GM12875 (cell line): ENCODE measurements around the gene DSCAML1.

ENCODE experiments used
- H3K4me3 ChIP-seq: one replicate; pipeline ENCODE4 v1.5.1; 2011; ENCODE audit warnings: low read depth, low read length, control low read depth
- TF ChIP-seq, protein P1 (sequence below): IDR thresholded peaks from 2 replicates; pipeline ENCODE4 v1.5.1; 2011; ENCODE audit warnings: low read depth, mild to moderate bottlenecking, control low read depth, inconsistent platforms, low read length, moderate library complexity, borderline replicate concordance; ENCODE audit not compliant: insufficient read depth

DSCAML1 gene

DNA sequence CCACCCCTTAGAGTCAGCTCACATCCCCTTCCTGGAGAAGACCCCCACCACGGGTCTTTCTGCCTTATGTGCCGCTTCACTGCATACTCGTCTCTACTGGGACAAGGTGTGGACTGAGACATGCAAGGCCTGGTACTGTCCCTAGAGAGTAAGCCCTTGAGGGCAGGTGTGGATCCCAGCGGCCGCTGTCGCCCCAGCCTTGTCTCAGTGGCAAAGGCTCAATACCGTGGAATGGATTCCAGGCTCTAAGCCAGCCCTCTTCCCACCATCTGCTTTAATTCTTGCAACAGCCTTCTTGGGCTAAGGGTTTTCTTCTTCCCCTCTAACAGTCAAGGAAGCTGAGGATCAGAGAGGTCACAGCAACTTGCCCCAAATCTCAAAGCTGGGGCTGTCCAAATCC, 249.1 kb downstream of the DSCAML1 start:
- H3K4me3 ChIP-seq, result no peak overlapping the region
- TF ChIP-seq, protein P1, sequence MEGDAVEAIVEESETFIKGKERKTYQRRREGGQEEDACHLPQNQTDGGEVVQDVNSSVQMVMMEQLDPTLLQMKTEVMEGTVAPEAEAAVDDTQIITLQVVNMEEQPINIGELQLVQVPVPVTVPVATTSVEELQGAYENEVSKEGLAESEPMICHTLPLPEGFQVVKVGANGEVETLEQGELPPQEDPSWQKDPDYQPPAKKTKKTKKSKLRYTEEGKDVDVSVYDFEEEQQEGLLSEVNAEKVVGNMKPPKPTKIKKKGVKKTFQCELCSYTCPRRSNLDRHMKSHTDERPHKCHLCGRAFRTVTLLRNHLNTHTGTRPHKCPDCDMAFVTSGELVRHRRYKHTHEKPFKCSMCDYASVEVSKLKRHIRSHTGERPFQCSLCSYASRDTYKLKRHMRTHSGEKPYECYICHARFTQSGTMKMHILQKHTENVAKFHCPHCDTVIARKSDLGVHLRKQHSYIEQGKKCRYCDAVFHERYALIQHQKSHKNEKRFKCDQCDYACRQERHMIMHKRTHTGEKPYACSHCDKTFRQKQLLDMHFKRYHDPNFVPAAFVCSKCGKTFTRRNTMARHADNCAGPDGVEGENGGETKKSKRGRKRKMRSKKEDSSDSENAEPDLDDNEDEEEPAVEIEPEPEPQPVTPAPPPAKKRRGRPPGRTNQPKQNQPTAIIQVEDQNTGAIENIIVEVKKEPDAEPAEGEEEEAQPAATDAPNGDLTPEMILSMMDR, result no peak

DNA sequence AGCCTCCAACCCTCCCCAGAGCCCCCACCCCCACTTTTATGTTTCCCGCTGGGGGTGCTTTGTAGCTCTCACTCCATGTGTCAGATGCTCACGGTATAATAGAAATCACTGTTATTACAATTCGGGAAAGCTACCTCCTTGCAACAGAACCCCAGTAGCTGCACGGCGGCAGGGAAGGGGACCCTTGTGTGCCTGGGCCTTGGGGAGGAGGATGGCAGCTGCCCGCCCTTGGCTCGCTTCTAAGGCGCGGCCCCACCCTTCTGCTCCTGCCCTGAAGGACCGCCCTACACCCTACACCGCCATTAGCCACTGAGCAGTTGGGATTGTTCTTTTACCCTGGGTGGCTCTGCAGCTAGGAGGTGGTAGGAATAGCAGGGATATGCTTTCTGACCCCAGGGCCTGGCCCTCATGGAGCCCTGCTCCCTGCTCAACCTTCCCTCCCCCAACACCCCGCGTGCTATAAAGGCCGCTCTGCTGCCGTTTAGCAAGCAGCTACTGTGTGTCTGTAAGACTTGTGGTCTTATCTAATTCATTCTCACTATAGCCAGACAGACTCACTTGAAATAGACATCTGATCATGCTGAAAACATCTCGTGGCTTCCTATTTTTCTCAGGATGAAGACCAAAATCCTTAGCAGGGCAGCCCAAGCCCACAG, 249.7 kb downstream of the DSCAML1 start:
- TF ChIP-seq, protein P1, result no peak

DNA sequence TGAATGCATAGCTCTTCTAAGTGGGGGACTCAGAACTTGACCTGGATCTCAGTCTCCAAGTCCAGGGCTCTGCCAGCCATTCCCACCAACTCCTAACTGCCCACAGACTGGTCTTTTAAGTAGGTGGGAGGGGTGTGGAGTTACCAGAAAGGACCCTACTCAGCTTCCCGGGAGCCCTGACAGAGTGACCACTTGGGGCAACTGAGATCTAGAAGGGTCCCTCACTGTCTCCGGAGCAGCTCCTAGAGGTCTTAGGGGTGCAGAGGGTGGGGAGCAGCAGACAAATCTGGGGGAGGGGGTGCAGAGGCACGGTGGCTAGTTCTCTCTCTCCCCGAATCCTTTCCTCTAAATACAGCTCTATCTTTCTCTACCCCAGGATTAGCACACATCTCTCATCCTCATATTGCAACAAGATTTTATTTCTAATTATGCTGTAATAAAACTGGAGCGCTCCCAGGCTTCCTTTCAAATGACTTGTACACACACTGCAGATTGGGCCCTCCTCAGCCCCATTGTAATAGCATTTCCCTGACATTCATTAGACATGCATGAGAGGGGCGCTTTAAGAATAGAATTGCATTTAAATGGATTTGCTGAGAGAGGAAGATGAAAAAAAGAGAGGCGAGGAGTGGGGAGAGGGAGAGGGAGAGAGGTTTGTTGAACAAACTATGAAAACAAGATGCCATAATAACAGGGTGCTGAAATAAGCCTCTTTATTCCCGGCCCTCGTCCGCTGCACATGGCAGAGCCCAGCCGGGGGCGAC, 250.4 kb downstream of the DSCAML1 start:
- TF ChIP-seq, protein P1, result no peak

More for the DNA sequence above, 249.7 kb downstream of the DSCAML1 start:
- H3K4me3 ChIP-seq, result no peak overlapping the region

DNA sequence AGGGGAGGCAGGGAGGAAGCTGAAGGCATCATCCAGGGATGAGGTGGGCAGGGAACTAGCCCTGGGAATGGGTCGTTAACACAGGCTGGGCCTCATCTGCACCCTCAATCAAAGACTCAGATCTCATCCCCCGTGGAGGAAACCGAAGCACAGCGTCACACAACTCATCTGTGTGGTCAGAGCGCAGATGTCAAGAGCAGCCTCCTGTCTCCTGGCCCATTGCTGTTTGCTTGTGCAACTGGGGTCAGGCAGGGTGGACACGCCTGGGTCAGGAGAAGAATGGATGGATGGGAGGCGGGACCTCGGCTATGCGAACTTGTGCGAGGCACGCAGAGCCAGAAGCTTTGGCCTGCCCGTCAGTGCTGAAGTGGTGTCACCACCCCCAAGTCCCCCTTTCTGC, 251.3 kb downstream of the DSCAML1 start:
- H3K4me3 ChIP-seq, result no peak overlapping the region
- TF ChIP-seq, protein P1, result no peak

More for the DNA sequence above, 250.4 kb downstream of the DSCAML1 start:
- no peak overlapping the region for H3K4me3 ChIP-seq

DNA sequence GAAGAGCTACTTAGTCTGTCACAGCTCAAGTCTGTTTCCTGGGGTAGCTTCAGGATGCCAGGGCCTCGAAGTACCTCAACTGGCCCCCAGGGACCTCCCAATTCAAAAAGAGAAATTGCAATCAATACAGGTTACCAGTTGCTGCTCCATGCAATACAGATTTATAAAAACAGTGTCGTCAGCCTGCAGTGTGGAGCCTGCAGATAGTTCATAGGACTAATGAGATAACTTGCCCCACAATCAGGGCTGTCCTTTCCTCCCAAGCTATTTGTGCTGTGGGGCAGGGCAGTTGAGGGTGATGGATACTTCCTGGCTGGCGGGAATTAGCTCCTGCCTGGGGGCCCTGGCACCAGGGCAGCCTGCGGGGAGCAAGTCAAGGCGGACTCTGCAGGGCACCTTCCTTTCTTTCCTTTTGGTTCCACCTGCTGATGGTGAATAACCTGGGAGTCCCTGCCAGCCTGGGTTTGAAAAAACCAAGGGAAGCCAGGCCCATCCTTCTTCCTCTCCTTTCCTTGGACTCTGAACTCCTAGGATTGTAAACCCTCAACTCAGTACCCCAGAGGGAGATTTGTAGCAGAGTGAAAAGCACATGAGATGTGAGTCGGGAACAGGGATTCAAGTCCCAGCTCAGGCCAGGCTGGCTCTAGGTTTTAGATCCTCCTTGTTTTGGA, 252.8 kb downstream of the DSCAML1 start:
- TF ChIP-seq, protein P1, result no peak

DNA sequence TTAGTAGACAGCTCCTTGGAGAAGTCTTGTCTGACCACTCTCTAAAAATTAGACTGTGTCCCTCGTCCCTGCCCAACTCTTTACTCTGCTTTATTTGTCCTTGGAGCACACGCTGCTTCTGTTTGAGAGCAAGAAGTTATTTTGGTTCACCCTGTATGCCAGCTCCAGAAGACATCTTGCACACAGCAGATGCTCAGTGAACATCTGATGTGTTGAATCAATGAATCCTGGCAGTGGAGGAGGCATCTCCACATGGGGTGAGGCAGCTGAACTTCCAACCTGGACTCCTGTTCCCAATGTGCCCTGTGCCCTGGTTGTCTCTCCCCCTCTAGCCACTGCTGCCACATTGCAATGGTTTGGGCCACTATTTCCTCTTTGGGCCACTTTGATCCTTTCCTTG, 255.8 kb downstream of the DSCAML1 start:
- H3K4me3 ChIP-seq, result no peak overlapping the region
- TF ChIP-seq, protein P1, result no peak

More for the DNA sequence above, 252.8 kb downstream of the DSCAML1 start:
- no peak overlapping the region for H3K4me3 ChIP-seq
